Lung (tissue), 12 donors: Measurements from ENCODE around the gene LAMA3. TPM values are rescaled to one million over a fixed set of nuclear protein-coding genes. Genes with fewer than 3 reads are reported as not detected.

Experiments used
- ATAC-seq: fragments of 200-7000 bp; cut with Tn5 transposase; one replicate; pipeline ENCODE4 v1.9.1; 2020; ENCODE audit warnings: moderate number of reproducible peaks; ENCODE audit not compliant: insufficient read depth, low FRiP score
- DNase-seq, 3 donors: peaks; one replicate each; pipeline ENCODE4 v3.0.0-alpha.2; 2013 to 2017
- H3K27ac ChIP-seq, 2 donors: one replicate each; pipeline ENCODE4 v1.5.1; 2013; ENCODE audit warnings: mild to moderate bottlenecking in 2 of 2, moderate library complexity in 2 of 2, control low read depth in 1 of 2, inconsistent platforms in 1 of 2, low read depth in 1 of 2, low read length in 1 of 2
- H3K27me3 ChIP-seq, 3 donors: one replicate each; pipeline ENCODE4 v1.5.1; 2013; ENCODE audit warnings: low read length in 2 of 3; ENCODE audit not compliant: control insufficient read depth in 3 of 3, insufficient read depth in 3 of 3
- H3K36me3 ChIP-seq, 4 donors: one replicate each; pipeline ENCODE4 v1.5.1; 2013; ENCODE audit warnings: low read length in 4 of 4, mild to moderate bottlenecking in 1 of 4, moderate library complexity in 1 of 4; ENCODE audit not compliant: control insufficient read depth in 4 of 4, insufficient read depth in 4 of 4
- H3K4me1 ChIP-seq, 5 donors: one replicate each; pipeline ENCODE4 v1.5.1; 2013; ENCODE audit warnings: low read length in 5 of 5, mild to moderate bottlenecking in 2 of 5, moderate library complexity in 1 of 5; ENCODE audit not compliant: control insufficient read depth in 5 of 5, insufficient read depth in 5 of 5
- H3K4me3 ChIP-seq: one replicate; pipeline ENCODE4 v1.5.1; 2013; ENCODE audit warnings: mild to moderate bottlenecking, control low read depth, moderate library complexity
- H3K9ac ChIP-seq, 2 donors: one replicate each; pipeline ENCODE4 v1.5.1; 2013; ENCODE audit warnings: low read length in 2 of 2, control low read depth in 1 of 2; ENCODE audit not compliant: insufficient read depth in 1 of 2
- H3K9me3 ChIP-seq, 4 donors: one replicate each; pipeline ENCODE4 v1.5.1; 2013; ENCODE audit warnings: low read length in 3 of 4, mild to moderate bottlenecking in 1 of 4, moderate library complexity in 1 of 4; ENCODE audit not compliant: control insufficient read depth in 4 of 4, insufficient read depth in 3 of 4
- WGBS, 2 donors: extraction: QIAGEN DNeasy Blood & Tissue Kit; methylation state at CpG; one replicate each; pipeline ENCODE4 v1.1.7; 2013; 5-methylcytosine and 5-hydroxymethylcytosine counted together
- polyA plus RNA-seq, 2 donors: library from polyadenylated mRNA; stranded (reverse); fragments of 200-250 nt; gene quantifications; one replicate each; pipeline ENCODE4 v1.2.1, GENCODE V29; 2013
- total RNA-seq, 2 donors: library from RNA; depleted of rRNA in 1 of 2; stranded (reverse); fragments of >200 nt in 1 of 2; gene quantifications; one replicate each; pipeline ENCODE4 v1.2.1, GENCODE V29; 2014 to 2021
- TF ChIP-seq, protein P1 (sequence below): IDR thresholded peaks from 2 replicates; pipeline ENCODE4 v1.5.1; 2012; ENCODE audit warnings: mild to moderate bottlenecking; ENCODE audit errors: control extremely low read depth, extremely low read depth
- donor health status: control.
- donor health status: control.
- donor health status: Bipolar disorder and iron deficiency.
- donor health status: healthy.
- donor health status: DM: yes; HTN: yes; CAD: no.

LAMA3 gene
- total and polyA plus RNA-seq, 4 donors, result 14.1 to 110 (median 51.9) TPM

DNA sequence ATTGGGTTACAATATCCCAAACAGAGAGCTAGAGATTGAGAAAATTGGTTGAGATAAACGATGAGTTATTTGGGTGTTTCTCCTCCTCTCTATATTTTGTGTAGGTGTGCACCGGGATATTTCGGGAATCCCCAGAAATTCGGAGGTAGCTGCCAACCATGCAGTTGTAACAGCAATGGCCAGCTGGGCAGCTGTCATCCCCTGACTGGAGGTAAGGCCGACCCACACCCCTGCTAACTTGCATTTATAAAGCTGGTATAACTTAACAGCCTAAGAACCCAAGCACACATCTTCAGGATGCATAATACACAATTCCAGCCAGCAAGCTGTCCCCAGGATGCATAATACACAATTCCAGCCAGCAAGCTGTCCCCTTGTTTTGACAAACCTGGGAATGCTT lies 200.7 kb downstream of the LAMA3 start:
- 91 to 94% methylated on average over 5 of the region's 5 CpGs for WGBS, 2 donors
- no peaks in the 10 kb centered on the region for H3K27me3 ChIP-seq
- no peak overlapping the region for H3K9ac ChIP-seq
- H3K9me3 ChIP-seq, result no peaks in the 10 kb centered on the region
- H3K4me3 ChIP-seq, result no peak overlapping the region
- H3K4me1 ChIP-seq, result peaks cover 0 to 9% (median 1%) of the 10 kb centered on the region in 5 donors
- peaks cover 0 to 2% (median 0%) of the 10 kb centered on the region in 4 donors for H3K36me3 ChIP-seq
- ATAC-seq (no peak), DNase-seq (no peak)
- H3K27ac ChIP-seq, result no peak overlapping the region
- TF ChIP-seq, protein P1, sequence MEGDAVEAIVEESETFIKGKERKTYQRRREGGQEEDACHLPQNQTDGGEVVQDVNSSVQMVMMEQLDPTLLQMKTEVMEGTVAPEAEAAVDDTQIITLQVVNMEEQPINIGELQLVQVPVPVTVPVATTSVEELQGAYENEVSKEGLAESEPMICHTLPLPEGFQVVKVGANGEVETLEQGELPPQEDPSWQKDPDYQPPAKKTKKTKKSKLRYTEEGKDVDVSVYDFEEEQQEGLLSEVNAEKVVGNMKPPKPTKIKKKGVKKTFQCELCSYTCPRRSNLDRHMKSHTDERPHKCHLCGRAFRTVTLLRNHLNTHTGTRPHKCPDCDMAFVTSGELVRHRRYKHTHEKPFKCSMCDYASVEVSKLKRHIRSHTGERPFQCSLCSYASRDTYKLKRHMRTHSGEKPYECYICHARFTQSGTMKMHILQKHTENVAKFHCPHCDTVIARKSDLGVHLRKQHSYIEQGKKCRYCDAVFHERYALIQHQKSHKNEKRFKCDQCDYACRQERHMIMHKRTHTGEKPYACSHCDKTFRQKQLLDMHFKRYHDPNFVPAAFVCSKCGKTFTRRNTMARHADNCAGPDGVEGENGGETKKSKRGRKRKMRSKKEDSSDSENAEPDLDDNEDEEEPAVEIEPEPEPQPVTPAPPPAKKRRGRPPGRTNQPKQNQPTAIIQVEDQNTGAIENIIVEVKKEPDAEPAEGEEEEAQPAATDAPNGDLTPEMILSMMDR, result no peak

DNA sequence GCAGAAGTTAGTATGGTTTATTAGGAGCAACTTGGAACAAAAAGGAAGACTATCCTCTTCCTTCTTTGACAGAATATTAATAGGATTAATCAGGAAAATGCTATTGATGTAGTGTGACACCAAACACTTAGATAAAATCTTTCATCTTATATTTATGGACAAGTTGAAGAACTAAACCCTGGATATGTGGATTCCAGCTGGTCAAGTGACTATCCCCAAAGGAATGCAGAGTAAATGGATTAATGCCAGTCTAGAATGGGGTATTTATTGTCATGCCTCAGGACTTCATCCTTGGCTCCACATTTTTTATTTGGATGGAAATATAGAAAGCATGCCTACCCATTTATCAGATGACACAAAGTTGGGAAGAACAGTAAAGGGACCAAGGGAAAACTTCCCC lies 201.3 kb downstream of the LAMA3 start:
- TF ChIP-seq, protein P1, result no peak
- Histone ChIP-seq H3K4me3 (no peak overlapping the region), H3K4me1 (peaks cover 0 to 9% (median 0%) of the 10 kb centered on the region in 5 donors), H3K36me3 (peaks cover 0 to 2% (median 0%) of the 10 kb centered on the region in 4 donors), H3K9ac (no peak overlapping the region), H3K27me3 (no peaks in the 10 kb centered on the region), H3K27ac (no peak overlapping the region), H3K9me3 (no peaks in the 10 kb centered on the region)
- DNase-seq (no peak), ATAC-seq (no peak)

DNA sequence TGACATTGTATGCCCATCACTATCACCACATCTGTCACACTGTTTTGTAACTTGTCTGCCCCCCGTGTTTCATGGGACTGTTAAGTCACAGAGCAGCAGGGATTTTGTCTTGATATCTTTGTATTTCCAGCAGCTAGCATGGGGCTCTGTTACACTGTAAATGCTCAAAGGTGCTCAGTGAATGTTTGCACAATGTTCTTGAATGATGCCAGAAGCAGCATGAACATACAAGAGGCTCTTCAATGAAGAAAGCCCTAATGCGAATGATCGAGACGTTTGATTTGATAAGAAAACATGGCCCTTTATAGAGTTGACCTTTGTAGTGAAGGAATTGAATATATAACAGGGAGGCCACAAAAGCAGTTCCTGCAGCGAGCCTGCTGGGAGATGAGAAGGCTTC lies 204.4 kb downstream of the LAMA3 start:
- WGBS, 2 donors, result 70 to 89% methylated on average over 5 of the region's 5 CpGs

More for the DNA sequence above, 204.4 kb downstream of the LAMA3 start:
- Histone ChIP-seq H3K27ac (no peak overlapping the region), H3K9me3 (no peaks in the 10 kb centered on the region), H3K27me3 (no peaks in the 10 kb centered on the region), H3K4me3 (no peak overlapping the region), H3K9ac (no peak overlapping the region), H3K36me3 (peaks cover 0 to 2% (median 0%) of the 10 kb centered on the region in 4 donors), H3K4me1 (no peaks in the 10 kb centered on the region)
- ATAC-seq, result no peak
- TF ChIP-seq, protein P1, result no peak
- DNase-seq, result peak in 1 of 3 donors; percentile 18
